KMS-11 (cell line): Measurements from ENCODE around the gene CP.
"Not testable (repeated sequence)": the region's sequence is repeated elsewhere in the genome, so short reads cannot be mapped to it uniquely, and the experiment has no call there.

ENCODE experiments used
- H2AFZ ChIP-seq: fragments of 200-600 bp; sonication (generic); 2 replicates; pipeline ENCODE4 v1.6.1; 2016; ENCODE audit warnings: antibody characterized with exemption, mixed run types, low read depth
- H3K27ac ChIP-seq: fragments of 200-600 bp; sonication (generic); 2 replicates; pipeline ENCODE4 v1.6.1; 2016; ENCODE audit warnings: mild to moderate bottlenecking, mixed run types
- H3K27me3 ChIP-seq: fragments of 200-600 bp; sonication (generic); 2 replicates; pipeline ENCODE4 v1.6.1; 2017; ENCODE audit warnings: mild to moderate bottlenecking, low read depth, mixed run types, moderate library complexity; ENCODE audit not compliant: insufficient read depth
- H3K36me3 ChIP-seq: fragments of 200-600 bp; sonication (generic); 2 replicates; pipeline ENCODE4 v1.6.1; 2017; ENCODE audit warnings: mild to moderate bottlenecking, mixed run types; ENCODE audit not compliant: insufficient read depth
- H3K4me1 ChIP-seq: fragments of 200-600 bp; sonication (generic); 2 replicates; pipeline ENCODE4 v1.6.1; 2016; ENCODE audit warnings: mild to moderate bottlenecking, low read depth, mixed run types; ENCODE audit not compliant: poor library complexity, severe bottlenecking
- H3K4me2 ChIP-seq: fragments of 200-600 bp; sonication (generic); 2 replicates; pipeline ENCODE4 v1.7.0; 2016; ENCODE audit warnings: mild to moderate bottlenecking, mixed run types
- H3K4me3 ChIP-seq: fragments of 200-600 bp; sonication (generic); IDR thresholded peaks from 2 replicates; pipeline ENCODE4 v1.6.1; 2017; ENCODE audit warnings: low read depth, low read length, mixed read lengths; ENCODE audit not compliant: insufficient read depth
- H3K79me2 ChIP-seq: fragments of 200-600 bp; sonication (generic); 2 replicates; pipeline ENCODE4 v1.6.1; 2016; ENCODE audit warnings: low read depth, mixed run types; ENCODE audit not compliant: insufficient read depth
- H3K9ac ChIP-seq: fragments of 200-600 bp; sonication (generic); 2 replicates; pipeline ENCODE4 v1.6.1; 2016; ENCODE audit warnings: mild to moderate bottlenecking, mixed run types
- H4K20me1 ChIP-seq: fragments of 200-600 bp; sonication (generic); 2 replicates; pipeline ENCODE4 v1.6.1; 2016; ENCODE audit warnings: mild to moderate bottlenecking, mixed run types; ENCODE audit not compliant: insufficient read depth
- TF ChIP-seq, protein P1 (sequence below): fragments of 200-600 bp; sonication (generic); conservative IDR thresholded peaks from 2 replicates; pipeline ENCODE4 v1.6.1; 2017; ENCODE audit warnings: low read depth, mild to moderate bottlenecking, antibody characterized with exemption, low read length, moderate library complexity, mixed read lengths

CP gene

DNA sequence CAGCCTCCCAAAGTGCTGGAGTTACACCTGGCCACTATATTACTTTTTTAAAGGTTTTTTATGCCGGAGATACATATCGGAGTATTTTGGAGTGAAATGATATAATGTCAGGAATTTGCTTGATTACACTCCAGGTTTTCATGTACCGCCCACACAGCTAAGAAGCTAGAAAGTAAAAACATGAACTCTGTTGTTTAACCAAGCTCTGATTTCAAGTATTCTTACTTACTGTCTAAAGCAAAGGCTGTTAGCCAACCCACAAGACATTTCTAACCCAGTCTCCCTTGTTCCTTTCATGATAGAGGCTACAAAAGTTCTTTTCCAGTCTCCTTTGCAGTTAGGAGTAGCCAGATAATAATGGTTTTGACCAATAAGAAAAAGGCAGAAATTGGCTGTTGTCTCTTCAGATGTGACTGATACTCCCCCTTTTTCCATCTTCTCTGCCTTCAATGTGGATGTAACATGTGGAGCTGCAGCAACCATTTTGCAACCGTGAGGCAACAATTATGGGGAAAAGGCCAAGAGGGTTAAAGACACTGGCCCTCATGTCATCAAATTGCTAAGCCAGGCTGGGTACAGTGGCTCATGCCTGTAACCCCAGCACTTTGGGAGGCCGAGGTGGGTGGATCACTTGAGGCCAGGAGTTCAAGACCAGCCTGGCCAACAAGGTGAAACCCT lies 6.1 kb upstream of the CP start:
- TF ChIP-seq, protein P1, sequence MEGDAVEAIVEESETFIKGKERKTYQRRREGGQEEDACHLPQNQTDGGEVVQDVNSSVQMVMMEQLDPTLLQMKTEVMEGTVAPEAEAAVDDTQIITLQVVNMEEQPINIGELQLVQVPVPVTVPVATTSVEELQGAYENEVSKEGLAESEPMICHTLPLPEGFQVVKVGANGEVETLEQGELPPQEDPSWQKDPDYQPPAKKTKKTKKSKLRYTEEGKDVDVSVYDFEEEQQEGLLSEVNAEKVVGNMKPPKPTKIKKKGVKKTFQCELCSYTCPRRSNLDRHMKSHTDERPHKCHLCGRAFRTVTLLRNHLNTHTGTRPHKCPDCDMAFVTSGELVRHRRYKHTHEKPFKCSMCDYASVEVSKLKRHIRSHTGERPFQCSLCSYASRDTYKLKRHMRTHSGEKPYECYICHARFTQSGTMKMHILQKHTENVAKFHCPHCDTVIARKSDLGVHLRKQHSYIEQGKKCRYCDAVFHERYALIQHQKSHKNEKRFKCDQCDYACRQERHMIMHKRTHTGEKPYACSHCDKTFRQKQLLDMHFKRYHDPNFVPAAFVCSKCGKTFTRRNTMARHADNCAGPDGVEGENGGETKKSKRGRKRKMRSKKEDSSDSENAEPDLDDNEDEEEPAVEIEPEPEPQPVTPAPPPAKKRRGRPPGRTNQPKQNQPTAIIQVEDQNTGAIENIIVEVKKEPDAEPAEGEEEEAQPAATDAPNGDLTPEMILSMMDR, result no peak
- no peaks in the 10 kb centered on the region for H3K27me3 ChIP-seq
- H4K20me1 ChIP-seq, result no peaks in the 10 kb centered on the region
- no peak overlapping the region for H2AFZ ChIP-seq
- peaks cover 24% of the 10 kb centered on the region for H3K4me1 ChIP-seq
- no peak overlapping the region for H3K4me3 ChIP-seq
- H3K27ac ChIP-seq, result no peak overlapping the region
- H3K4me2 ChIP-seq, result no peak overlapping the region
- no peak overlapping the region for H3K9ac ChIP-seq
- H3K79me2 ChIP-seq, result no peaks in the 10 kb centered on the region
- no peaks in the 10 kb centered on the region for H3K36me3 ChIP-seq

DNA sequence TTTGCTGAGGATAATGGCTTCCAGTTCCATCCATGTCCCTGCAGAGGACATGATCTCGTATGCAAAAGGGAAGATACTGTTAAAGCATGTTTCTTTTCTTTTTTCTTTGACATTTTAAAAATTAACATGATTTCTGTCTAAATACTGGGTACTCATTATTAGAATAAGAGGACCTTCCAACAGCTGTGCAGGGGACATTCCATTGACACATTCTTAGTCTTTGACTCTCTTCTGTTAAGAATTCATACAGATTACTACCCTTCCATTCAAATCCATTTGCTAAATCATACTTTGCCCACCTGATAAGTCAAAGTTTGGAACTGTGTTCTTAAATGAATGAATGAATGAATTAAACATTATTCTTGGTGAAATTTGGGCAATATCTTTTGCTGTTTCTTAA lies 5.1 kb upstream of the CP start:
- Histone ChIP-seq H3K4me2 (no peak overlapping the region), H3K27ac (no peak overlapping the region), H3K9ac (no peak overlapping the region), H3K27me3 (no peaks in the 10 kb centered on the region), H2AFZ (no peak overlapping the region), H3K4me1 (peaks cover 24% of the 10 kb centered on the region), H3K4me3 (no peak overlapping the region), H3K36me3 (no peaks in the 10 kb centered on the region), H4K20me1 (no peaks in the 10 kb centered on the region), H3K79me2 (no peaks in the 10 kb centered on the region)
- TF ChIP-seq, protein P1, result no peak

DNA sequence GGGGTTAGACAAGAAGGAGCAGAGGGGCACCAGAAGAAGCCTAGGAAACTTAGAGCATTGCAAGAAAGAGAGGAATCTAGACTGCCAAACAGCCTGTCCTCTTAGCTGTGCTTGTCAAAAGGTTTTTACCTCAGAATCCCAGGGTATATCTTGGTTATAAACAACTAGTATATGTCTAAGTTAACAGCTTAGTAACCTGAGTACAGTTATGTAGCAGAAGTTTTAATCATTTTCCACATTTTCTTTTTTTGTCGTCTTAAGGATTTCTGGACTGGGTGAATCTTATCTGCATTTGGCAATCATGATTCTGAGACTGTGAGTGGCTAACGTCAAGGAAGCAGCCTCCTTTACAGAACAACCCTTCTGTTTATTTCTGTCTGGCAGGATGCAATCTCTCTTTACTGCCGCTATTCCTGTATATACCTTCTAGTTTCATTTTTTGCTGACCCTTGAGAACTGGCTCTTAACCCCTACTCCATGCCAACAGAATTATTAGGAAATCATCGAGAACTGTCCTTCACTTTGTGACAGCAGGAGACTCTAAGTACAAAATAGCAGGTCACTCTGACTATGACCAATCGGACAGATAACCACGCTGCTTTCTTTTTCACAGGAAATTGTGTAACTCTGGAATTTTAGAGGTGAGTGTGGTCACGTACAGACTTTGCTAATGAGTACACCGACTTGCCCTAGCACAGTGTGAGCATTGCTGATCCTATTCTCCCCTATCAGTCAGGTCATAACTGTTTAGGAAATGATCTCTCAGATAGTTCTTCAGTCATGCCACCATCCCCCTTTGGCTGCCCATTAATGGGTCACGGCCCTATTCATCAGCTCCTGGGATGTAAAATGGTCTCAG lies 3.3 kb upstream of the CP start:
- Histone ChIP-seq H3K36me3 (no peaks in the 10 kb centered on the region), H3K9ac (peak overlapping the region; percentile 50; the same call in 1 of the 2 replicates), H3K27ac (peak overlapping the region; percentile 77), H3K4me2 (peak overlapping the region; percentile 58), H3K79me2 (no peaks in the 10 kb centered on the region), H3K4me3 (peak overlapping the region; percentile 86), H4K20me1 (no peaks in the 10 kb centered on the region), H2AFZ (peak overlapping the region; percentile 74), H3K4me1 (peaks cover 24% of the 10 kb centered on the region), H3K27me3 (no peaks in the 10 kb centered on the region)
- TF ChIP-seq, protein P1, result no peak

DNA sequence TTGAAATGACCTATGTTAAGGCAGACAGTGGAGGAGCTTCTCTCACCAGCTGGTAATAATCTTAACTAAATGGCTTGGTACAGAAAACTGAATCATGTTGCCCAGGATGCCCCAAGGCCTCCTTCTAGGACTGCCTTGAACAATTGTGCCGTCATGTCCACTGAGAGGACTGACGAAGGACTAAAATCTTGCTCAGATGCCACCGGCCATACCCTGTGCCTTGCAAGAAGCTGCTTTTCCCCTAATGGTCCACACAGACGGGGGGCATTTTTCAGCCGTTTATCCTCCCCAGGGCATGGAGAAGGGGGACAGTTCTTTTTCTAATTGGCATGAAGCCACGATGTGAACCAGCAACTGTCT lies 1.8 kb upstream of the CP start:
- no peaks in the 10 kb centered on the region for H3K79me2 ChIP-seq
- no peak overlapping the region for H3K4me3 ChIP-seq
- H3K4me2 ChIP-seq, result no peak overlapping the region
- H3K27me3 ChIP-seq, result no peaks in the 10 kb centered on the region
- H3K4me1 ChIP-seq, result peaks cover 24% of the 10 kb centered on the region
- H3K27ac ChIP-seq, result no peak overlapping the region
- TF ChIP-seq, protein P1, result no peak
- no peaks in the 10 kb centered on the region for H3K36me3 ChIP-seq
- H4K20me1 ChIP-seq, result no peaks in the 10 kb centered on the region
- H2AFZ ChIP-seq, result no peak overlapping the region
- no peak overlapping the region for H3K9ac ChIP-seq

DNA sequence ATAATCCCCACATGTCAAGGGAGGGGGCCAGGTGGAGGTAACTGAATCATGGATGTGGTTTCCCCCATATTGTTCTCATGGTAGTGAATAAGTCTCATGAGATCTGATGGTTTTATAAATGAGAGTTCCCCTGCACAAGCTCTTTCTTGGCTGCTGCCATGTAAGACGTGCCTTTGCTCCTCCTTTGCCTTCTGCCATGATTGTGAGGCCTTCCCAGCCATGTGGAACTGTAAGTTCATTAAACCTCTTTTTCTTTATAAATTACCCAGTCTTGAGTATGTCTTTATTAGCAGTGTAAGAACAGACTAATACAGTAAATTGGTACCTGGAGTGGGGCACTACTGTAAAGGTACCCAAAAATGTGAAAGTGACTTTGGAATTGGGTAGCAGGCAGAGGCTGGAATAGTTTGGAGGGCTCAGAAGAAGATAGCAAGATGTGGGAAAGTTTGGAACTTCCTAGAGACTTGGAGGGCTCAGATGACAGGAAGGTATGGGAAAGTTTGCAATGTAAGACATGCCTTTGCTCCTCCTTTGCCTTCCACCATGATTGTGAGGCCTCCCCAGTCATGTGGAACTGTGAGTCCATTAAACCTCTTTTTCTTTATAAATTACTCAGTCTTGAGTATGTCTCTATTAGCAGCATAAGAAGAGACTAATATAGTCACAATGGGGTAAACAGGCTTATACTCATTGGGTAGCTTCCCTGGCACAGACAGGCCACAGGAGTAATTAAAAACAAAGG lies 2.1 kb downstream of the CP start:
- not testable (repeated sequence) for H2AFZ ChIP-seq, H3K4me1 ChIP-seq, H4K20me1 ChIP-seq, H3K9ac ChIP-seq, H3K36me3 ChIP-seq, H3K79me2 ChIP-seq, H3K4me2 ChIP-seq, H3K27me3 ChIP-seq, H3K27ac ChIP-seq, H3K4me3 ChIP-seq
